Activated B cell treated with CpG ODN at 0.5 μM for 24 hours (primary cell): ENCODE measurements around the gene ENPP1. TPM values are rescaled to one million over a fixed set of nuclear protein-coding genes. Genes with fewer than 3 reads are reported as not detected.

Experiments
- ATAC-seq: fragments of 200-7000 bp; cut with Tn5 transposase; one replicate; pipeline ENCODE4 v1.10.0; 2021; ENCODE audit warnings: low read depth, mild to moderate bottlenecking, moderate library complexity
- CTCF ChIA-PET: fragments of 350-600 bp; sonication (Branson Sonifier 250); formaldehyde crosslinking; loops from one replicate; lab custom pipeline; 2021; ENCODE audit warnings: antibody characterized with exemption; lab: Charles Lee
- POLR2A ChIA-PET: fragments of 350-600 bp; sonication (Branson Sonifier 250); formaldehyde crosslinking; loops from one replicate; lab custom pipeline; 2021; ENCODE audit warnings: antibody characterized with exemption; lab: Charles Lee
- DNase-seq: peaks from one replicate; pipeline ENCODE4 v3.0.0; 2022
- H3K27ac Mint-ChIP-seq: one replicate; pipeline ENCODE4 v1.8.0; 2020; ENCODE audit warnings: mixed read lengths
- H3K27me3 Mint-ChIP-seq: one replicate; pipeline ENCODE4 v1.8.0; 2021; ENCODE audit warnings: mixed read lengths
- H3K36me3 Mint-ChIP-seq: one replicate; pipeline ENCODE4 v1.8.0; 2021; ENCODE audit warnings: low read depth, mixed read lengths
- H3K4me1 Mint-ChIP-seq: one replicate; pipeline ENCODE4 v1.8.0; 2021; ENCODE audit warnings: mixed read lengths
- H3K4me3 Mint-ChIP-seq: one replicate; pipeline ENCODE4 v1.8.0; 2020; ENCODE audit warnings: mild to moderate bottlenecking, mixed read lengths
- H3K9me3 Mint-ChIP-seq: one replicate; pipeline ENCODE4 v1.8.0; 2020; ENCODE audit warnings: mixed read lengths
- intact Hi-C: fragments of 100-400 bp; cut with micrococcal nuclease; formaldehyde crosslinking; loops from one replicate; pipeline ENCODE4 v1.15.1; 2024
- total RNA-seq: library from RNA; stranded (reverse); gene quantifications from 2 replicates; pipeline ENCODE4 v1.2.3, GENCODE V29; 2022
- TF ChIP-seq, protein P1 (sequence below): fragments of 200-600 bp; IDR thresholded peaks from one replicate; pipeline ENCODE4 v1.8.0; 2022; ENCODE audit warnings: antibody characterized with exemption, mild to moderate bottlenecking

ENPP1 gene
- total RNA-seq, 1 donor from 2014 or later, result 1.3 TPM

- Mint-ChIP-seq H3K27ac (no peak overlapping the region), H3K9me3 (no peaks in the 10 kb centered on the region), H3K27me3 (no peaks in the 10 kb centered on the region), H3K36me3 (no peaks in the 10 kb centered on the region), H3K4me3 (no peak overlapping the region), H3K4me1 (no peaks in the 10 kb centered on the region)
- intact Hi-C loops, result no loop called here
- POLR2A ChIA-PET, result no interaction called here
- ATAC-seq (no peak), DNase-seq (no peak)
- TF ChIP-seq, protein P1, sequence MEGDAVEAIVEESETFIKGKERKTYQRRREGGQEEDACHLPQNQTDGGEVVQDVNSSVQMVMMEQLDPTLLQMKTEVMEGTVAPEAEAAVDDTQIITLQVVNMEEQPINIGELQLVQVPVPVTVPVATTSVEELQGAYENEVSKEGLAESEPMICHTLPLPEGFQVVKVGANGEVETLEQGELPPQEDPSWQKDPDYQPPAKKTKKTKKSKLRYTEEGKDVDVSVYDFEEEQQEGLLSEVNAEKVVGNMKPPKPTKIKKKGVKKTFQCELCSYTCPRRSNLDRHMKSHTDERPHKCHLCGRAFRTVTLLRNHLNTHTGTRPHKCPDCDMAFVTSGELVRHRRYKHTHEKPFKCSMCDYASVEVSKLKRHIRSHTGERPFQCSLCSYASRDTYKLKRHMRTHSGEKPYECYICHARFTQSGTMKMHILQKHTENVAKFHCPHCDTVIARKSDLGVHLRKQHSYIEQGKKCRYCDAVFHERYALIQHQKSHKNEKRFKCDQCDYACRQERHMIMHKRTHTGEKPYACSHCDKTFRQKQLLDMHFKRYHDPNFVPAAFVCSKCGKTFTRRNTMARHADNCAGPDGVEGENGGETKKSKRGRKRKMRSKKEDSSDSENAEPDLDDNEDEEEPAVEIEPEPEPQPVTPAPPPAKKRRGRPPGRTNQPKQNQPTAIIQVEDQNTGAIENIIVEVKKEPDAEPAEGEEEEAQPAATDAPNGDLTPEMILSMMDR, result no peak
- CTCF ChIA-PET, result no interaction called here
Observed at GRCh38 chr6:131876545-131876944, 68.7 kb downstream of the ENPP1 start.

GRCh38 chr6:131877999-131878789 lies 70.4 kb downstream of the ENPP1 start:
- H3K27me3 Mint-ChIP-seq, result no peaks in the 10 kb centered on the region
- intact Hi-C loops, result no loop called here

GRCh38 chr6:131883016-131883415 lies 75.2 kb downstream of the ENPP1 start:
- ChIA-PET CTCF (no interaction called here), POLR2A (no interaction called here)
- Mint-ChIP-seq H3K36me3 (no peaks in the 10 kb centered on the region), H3K27ac (no peak overlapping the region), H3K4me1 (no peaks in the 10 kb centered on the region), H3K4me3 (no peak overlapping the region), H3K9me3 (no peaks in the 10 kb centered on the region), H3K27me3 (no peaks in the 10 kb centered on the region)
- TF ChIP-seq, protein P1, result no peak
- ATAC-seq (no peak), DNase-seq (no peak)
- intact Hi-C loops, result no loop called here

More at GRCh38 chr6:131877999-131878789, 70.4 kb downstream of the ENPP1 start:
- no peaks in the 10 kb centered on the region for H3K4me1 Mint-ChIP-seq
- ATAC-seq, result no peak
- H3K9me3 Mint-ChIP-seq, result no peaks in the 10 kb centered on the region
- ChIA-PET POLR2A (no interaction called here), CTCF (no interaction called here)
- no peak for DNase-seq
- H3K4me3 Mint-ChIP-seq, result no peak overlapping the region
- no peaks in the 10 kb centered on the region for H3K36me3 Mint-ChIP-seq
- no peak overlapping the region for H3K27ac Mint-ChIP-seq
- TF ChIP-seq, protein P1, result no peak

- Mint-ChIP-seq H3K9me3 (no peaks in the 10 kb centered on the region), H3K36me3 (no peaks in the 10 kb centered on the region), H3K27me3 (no peaks in the 10 kb centered on the region), H3K27ac (no peak overlapping the region), H3K4me1 (no peaks in the 10 kb centered on the region), H3K4me3 (no peak overlapping the region)
- POLR2A ChIA-PET, result no interaction called here
- DNase-seq (no peak), ATAC-seq (no peak)
- TF ChIP-seq, protein P1, result no peak
- CTCF ChIA-PET, result no interaction called here
- intact Hi-C loops, result no loop called here
Observed at GRCh38 chr6:131885237-131885636, 77.4 kb downstream of the ENPP1 start.

GRCh38 chr6:131886517-131886916 lies 78.7 kb downstream of the ENPP1 start:
- H3K4me3 Mint-ChIP-seq, result no peak overlapping the region
- CTCF ChIA-PET, result no interaction called here
- H3K36me3 Mint-ChIP-seq, result no peaks in the 10 kb centered on the region
- H3K9me3 Mint-ChIP-seq, result no peaks in the 10 kb centered on the region
- TF ChIP-seq, protein P1, result no peak
- ATAC-seq, result no peak
- H3K4me1 Mint-ChIP-seq, result no peaks in the 10 kb centered on the region
- POLR2A ChIA-PET, result no interaction called here
- no peak for DNase-seq
- H3K27ac Mint-ChIP-seq, result no peak overlapping the region
- intact Hi-C loops, result no loop called here
- H3K27me3 Mint-ChIP-seq, result no peaks in the 10 kb centered on the region
